Activated naive CD8-positive, alpha-beta T cell treated with anti-CD3 and anti-CD28 coated beads, Interleukin-2, amount 50 U/mL, for 24 hours (primary cell): ENCODE results near the gene STRIP1.

Source experiments
- ATAC-seq: fragments of 150-1000 bp; cut with Tn5 transposase; one replicate; pipeline ENCODE4 v1.10.0; 2021
- DNase-seq: peaks from one replicate; pipeline ENCODE4 v3.0.0; 2021
- H3K27ac Mint-ChIP-seq: one replicate; pipeline ENCODE4 v1.8.0; 2021; ENCODE audit warnings: mild to moderate bottlenecking, mixed read lengths
- H3K27me3 Mint-ChIP-seq: one replicate; pipeline ENCODE4 v1.8.0; 2021; ENCODE audit warnings: mixed read lengths
- H3K36me3 Mint-ChIP-seq: one replicate; pipeline ENCODE4 v1.8.0; 2021; ENCODE audit warnings: low read depth, mixed read lengths
- H3K4me1 Mint-ChIP-seq: one replicate; pipeline ENCODE4 v1.8.0; 2021; ENCODE audit warnings: mixed read lengths
- H3K4me3 Mint-ChIP-seq: one replicate; pipeline ENCODE4 v1.8.0; 2021; ENCODE audit warnings: mild to moderate bottlenecking, moderate library complexity, mixed read lengths
- H3K9me3 Mint-ChIP-seq: one replicate; pipeline ENCODE4 v1.8.0; 2021; ENCODE audit warnings: mixed read lengths

STRIP1 gene

DNA sequence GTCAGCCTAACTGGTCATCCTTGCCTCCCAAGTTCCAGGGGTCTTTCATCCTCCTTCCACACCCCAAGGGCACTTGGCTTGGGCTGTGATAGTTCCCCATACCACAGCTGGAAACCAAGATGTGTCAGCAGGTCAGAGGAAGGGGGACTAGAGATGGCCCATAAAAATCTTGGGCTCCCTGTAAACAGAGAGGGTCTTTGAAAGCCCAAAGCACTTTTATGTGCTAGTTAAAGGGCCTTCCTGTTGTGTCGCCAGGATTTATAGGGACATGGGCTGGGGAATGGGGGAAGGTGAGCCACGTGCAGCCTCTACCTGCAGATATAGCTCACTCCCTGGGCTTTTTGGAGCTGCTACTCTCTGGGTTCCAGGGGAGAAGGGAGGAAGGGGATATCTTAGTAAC, 65.9 kb downstream of the STRIP1 start:
- no peaks in the 10 kb centered on the region for H3K9me3 Mint-ChIP-seq
- no peak for ATAC-seq

DNA sequence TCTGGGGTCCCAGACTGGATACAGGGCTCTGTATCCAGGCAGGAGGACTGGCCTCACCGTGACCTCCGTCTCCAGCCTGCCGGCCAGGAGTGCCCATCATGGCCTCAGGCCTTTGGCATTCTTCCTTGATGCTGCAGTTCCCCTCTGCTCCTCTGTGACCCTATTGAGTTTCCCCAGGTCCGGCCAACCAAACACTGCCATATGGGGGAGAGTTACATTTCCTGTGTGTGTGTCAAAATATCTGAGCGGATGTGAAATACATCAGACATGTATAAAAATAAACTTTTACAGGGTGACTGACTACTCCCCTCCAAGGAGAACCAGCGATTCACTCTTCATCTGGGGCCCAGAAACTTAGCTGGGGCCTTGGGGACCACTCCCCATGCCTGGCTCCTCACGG, 67.7 kb downstream of the STRIP1 start:
- H3K4me3 Mint-ChIP-seq, result no peak overlapping the region
- H3K4me1 Mint-ChIP-seq, result no peaks in the 10 kb centered on the region
- H3K9me3 Mint-ChIP-seq, result no peaks in the 10 kb centered on the region
- ATAC-seq (no peak), DNase-seq (no peak)
- H3K27me3 Mint-ChIP-seq, result no peaks in the 10 kb centered on the region
- H3K36me3 Mint-ChIP-seq, result no peaks in the 10 kb centered on the region
- H3K27ac Mint-ChIP-seq, result no peak overlapping the region

More for the DNA sequence above, 65.9 kb downstream of the STRIP1 start:
- H3K27ac Mint-ChIP-seq, result no peak overlapping the region
- H3K27me3 Mint-ChIP-seq, result no peaks in the 10 kb centered on the region
- no peak overlapping the region for H3K4me3 Mint-ChIP-seq
- no peaks in the 10 kb centered on the region for H3K36me3 Mint-ChIP-seq
- no peak for DNase-seq
- no peaks in the 10 kb centered on the region for H3K4me1 Mint-ChIP-seq
